ENCODE results near the gene NR2F2.

- no peak for TF ChIP-seq CTCF (IDR thresholded peaks at IDR 0.05; ENCODE audit: low read length)
- no peak for TF ChIP-seq EZH2 (optimal IDR thresholded peaks at IDR 0.05; ENCODE audit: low read depth, low read length)
Measured at GRCh38 chr15:96285305-96285704, 45.2 kb upstream of the NR2F2 start.

Data from MM.1S (cell line).